Colon (tissue), 2 donors: ENCODE results near the gene HCAR3.
"Not testable (repeated sequence)": the region's sequence is repeated elsewhere in the genome, so short reads cannot be mapped to it uniquely, and the experiment has no call there.

Source experiments
- FAIRE-seq: peaks from 2 replicates; lab custom pipeline; 2012; peaks lifted over from hg19 to GRCh38; lab: Jason Lieb, UNC
- donor health status: control.
- donor health status: control.

Gene HCAR3

GRCh38 chr12:122716658-122717057 is at the start of gene HCAR3:
HCAR3 (minus strand) TSS chr12:122716811; CDS start chr12:122716737, 74 bp downstream.
- not testable (repeated sequence) for FAIRE-seq

GRCh38 chr12:122757568-122757967 is 41.0 kb upstream of the HCAR3 start:
- no peak for FAIRE-seq

GRCh38 chr12:122754790-122755189 is 38.2 kb upstream of the HCAR3 start:
- no peak for FAIRE-seq

GRCh38 chr12:122753319-122753650 is 36.7 kb upstream of the HCAR3 start:
- FAIRE-seq = no peak

GRCh38 chr12:122752464-122753318 is 36.1 kb upstream of the HCAR3 start, which contains the start of gene DENR:
DENR (plus strand) TSS chr12:122752824; CDS start chr12:122753702, 878 bp downstream.
- FAIRE-seq = no peak

- FAIRE-seq = not testable (repeated sequence)
Observed at GRCh38 chr12:122750781-122751515, 34.3 kb upstream of the HCAR3 start.

- no peak for FAIRE-seq
Observed at GRCh38 chr12:122749569-122750332, 33.1 kb upstream of the HCAR3 start.

GRCh38 chr12:122747224-122748135 is 30.9 kb upstream of the HCAR3 start:
- no peak for FAIRE-seq

- no peak for FAIRE-seq
Observed at GRCh38 chr12:122743895-122744525, 27.4 kb upstream of the HCAR3 start.

- FAIRE-seq = no peak
Observed at GRCh38 chr12:122740351-122740750, 23.7 kb upstream of the HCAR3 start.

- FAIRE-seq = no peak
Observed at GRCh38 chr12:122738571-122738970, 22.0 kb upstream of the HCAR3 start.

- no peak for FAIRE-seq
Observed at GRCh38 chr12:122732611-122733010, 16.0 kb upstream of the HCAR3 start.

GRCh38 chr12:122732170-122732569 is 15.6 kb upstream of the HCAR3 start:
- no peak for FAIRE-seq

- no peak for FAIRE-seq
Observed at GRCh38 chr12:122730215-122731014, 13.8 kb upstream of the HCAR3 start, which contains the start of gene HCAR1. HCAR1 (minus strand) TSS chr12:122730844; CDS start chr12:122730339, 505 bp downstream.

- no peak for FAIRE-seq
Observed at GRCh38 chr12:122729583-122730214, 13.1 kb upstream of the HCAR3 start.

GRCh38 chr12:122726080-122726558 is 9.5 kb upstream of the HCAR3 start:
- no peak for FAIRE-seq

GRCh38 chr12:122725452-122726079 is 9.0 kb upstream of the HCAR3 start:
- no peak for FAIRE-seq

GRCh38 chr12:122724641-122725243 is 8.1 kb upstream of the HCAR3 start:
- FAIRE-seq = no peak
